Ovary (tissue), 3 donors: ENCODE measurements around the gene RPL22.

Experiments used
- CTCF ChIP-seq, 3 donors: fragments of 450-650 bp in 2 of 3; fragments of 200-600 bp in 1 of 3; IDR thresholded peaks; one replicate each; pipeline versions ENCODE4 v1.5.1 to v1.8.0; 2016 to 2022; ENCODE audit warnings: antibody characterized with exemption in 3 of 3, mild to moderate bottlenecking in 1 of 3
- EP300 ChIP-seq: sonication (generic); formaldehyde crosslinking; IDR thresholded peaks from one replicate; pipeline ENCODE4 v1.6.1; 2017; ENCODE audit warnings: antibody characterized with exemption
- POLR2A ChIP-seq: fragments of 450-650 bp; IDR thresholded peaks from one replicate; pipeline ENCODE4 v1.6.1; 2017; ENCODE audit warnings: antibody characterized with exemption, mild to moderate bottlenecking, moderate library complexity
- donor health status: DM: no; HTN: no; CAD: no.

- TF ChIP-seq CTCF (IDR thresholded peaks at IDR 0.05) (no peak), POLR2A (no peak), EP300 (no peak)
Measured at GRCh38 chr1:6188466-6188865, 10.9 kb downstream of the RPL22 start.
